Fibroblast of villous mesenchyme (primary cell): ENCODE results near the gene SLC5A5. TPM values are rescaled to one million over a fixed set of nuclear protein-coding genes. Genes with fewer than 3 reads are reported as not detected.
A peak's percentile ranks its signal among the peaks of the same experiment; 100 is the strongest.

ENCODE experiments used
- DNase-seq: peaks from one replicate; pipeline ENCODE4 v3.0.0-alpha.2; 2010; ENCODE audit warnings: low read depth
- H3K4me3 ChIP-seq: 2 replicates; pipeline ENCODE4 v1.5.1; 2011; ENCODE audit warnings: low read depth, mild to moderate bottlenecking, low read length
- total RNA-seq: library from RNA; depleted of rRNA; stranded (reverse); fragments of >200 nt; gene quantifications from 2 replicates; pipeline ENCODE4 v1.2.3, GENCODE V29; 2012
- TF ChIP-seq, protein P1 (sequence below): IDR thresholded peaks from 2 replicates; pipeline ENCODE4 v1.5.1; 2012; ENCODE audit warnings: low read depth, mild to moderate bottlenecking, low read length; ENCODE audit not compliant: insufficient read depth

SLC5A5 gene
- total RNA-seq, 1 donor = not detected

DNA sequence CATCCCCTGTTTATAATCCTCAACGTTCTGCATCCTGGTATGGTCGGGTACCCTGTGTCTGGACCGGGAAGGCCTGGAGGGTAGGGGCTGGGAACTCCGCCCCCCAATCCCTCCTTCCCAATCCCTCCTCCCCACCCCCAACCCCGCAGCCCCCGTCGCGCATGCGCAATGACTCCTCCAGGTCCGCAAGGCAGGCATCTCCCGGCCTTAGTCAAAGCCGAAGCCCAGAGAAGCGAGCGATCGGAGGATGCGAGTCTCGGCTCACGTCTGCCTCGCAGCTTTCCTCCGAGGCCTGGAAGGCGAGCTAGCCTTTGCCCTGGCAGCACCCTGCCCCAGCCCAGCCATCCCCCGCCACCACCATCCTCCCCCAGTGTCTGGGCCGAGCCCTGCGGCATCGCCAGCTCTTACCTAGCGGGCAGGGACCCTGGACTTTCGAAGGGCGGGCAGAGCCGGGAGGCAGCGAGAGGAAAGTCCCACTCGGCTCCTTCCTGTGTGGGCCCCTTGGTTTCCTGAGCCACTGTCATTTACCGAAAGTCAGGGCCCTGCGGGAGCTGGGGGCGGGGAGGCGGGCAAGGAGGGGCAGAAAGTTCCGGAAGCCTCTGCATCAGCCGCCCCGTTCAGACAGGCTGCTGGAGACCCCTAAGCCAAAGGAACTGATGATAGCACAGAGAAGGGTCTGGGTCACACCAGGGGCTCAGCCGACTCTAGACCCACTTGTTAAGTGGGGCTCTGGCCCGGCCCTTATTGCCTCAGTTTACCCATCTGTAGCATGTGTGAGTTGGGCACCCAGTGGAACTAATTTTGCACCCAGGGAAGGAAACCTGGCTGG lies 24.0 kb upstream of the SLC5A5 start, which contains the start of gene JAK3:
TSS of gene JAK3 (minus strand) at position 445 of the 829 bp plus-strand sequence. CDS start 3,565 bp downstream, outside the sequence.
- peak; percentile 72 for DNase-seq
- peak within 1 kb of the TSS; percentile 54 for H3K4me3 ChIP-seq
- TF ChIP-seq, protein P1, sequence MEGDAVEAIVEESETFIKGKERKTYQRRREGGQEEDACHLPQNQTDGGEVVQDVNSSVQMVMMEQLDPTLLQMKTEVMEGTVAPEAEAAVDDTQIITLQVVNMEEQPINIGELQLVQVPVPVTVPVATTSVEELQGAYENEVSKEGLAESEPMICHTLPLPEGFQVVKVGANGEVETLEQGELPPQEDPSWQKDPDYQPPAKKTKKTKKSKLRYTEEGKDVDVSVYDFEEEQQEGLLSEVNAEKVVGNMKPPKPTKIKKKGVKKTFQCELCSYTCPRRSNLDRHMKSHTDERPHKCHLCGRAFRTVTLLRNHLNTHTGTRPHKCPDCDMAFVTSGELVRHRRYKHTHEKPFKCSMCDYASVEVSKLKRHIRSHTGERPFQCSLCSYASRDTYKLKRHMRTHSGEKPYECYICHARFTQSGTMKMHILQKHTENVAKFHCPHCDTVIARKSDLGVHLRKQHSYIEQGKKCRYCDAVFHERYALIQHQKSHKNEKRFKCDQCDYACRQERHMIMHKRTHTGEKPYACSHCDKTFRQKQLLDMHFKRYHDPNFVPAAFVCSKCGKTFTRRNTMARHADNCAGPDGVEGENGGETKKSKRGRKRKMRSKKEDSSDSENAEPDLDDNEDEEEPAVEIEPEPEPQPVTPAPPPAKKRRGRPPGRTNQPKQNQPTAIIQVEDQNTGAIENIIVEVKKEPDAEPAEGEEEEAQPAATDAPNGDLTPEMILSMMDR = no peak

DNA sequence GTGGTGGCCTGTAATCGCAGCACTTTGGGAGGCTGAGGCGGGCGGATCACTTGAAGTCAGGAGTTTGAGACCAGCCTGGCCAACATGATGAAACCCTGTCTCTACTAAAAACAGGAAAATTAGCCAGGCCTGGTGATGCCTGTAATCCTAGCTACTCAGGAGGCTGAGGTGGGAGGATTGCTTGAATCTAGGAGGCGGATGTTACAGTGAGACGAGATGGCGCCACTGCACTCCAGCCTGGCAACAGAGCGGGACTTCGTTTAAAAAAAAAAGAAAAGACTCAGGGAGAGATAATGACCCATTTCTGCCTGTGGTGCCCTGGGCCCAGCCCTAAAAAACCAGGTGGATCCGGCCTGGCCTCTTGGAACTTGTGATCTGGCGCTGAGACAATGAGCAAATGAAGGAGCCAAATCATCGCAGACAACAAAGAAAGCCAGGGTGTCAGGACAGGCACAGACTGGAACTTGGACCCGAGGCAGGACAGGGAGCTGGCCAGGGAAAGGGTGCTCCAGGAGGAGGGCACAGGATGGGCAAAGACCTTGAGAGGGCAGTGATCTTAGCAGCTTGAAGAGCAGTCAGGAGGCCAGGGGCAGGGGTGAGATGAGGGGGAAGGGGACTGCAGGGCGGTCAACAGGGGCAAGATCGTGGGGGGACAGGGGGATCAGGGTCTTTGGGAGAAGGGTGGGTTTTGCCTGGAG lies 23.0 kb upstream of the SLC5A5 start:
- TF ChIP-seq, protein P1 = no peak
- DNase-seq = no peak
- no peak overlapping the region for H3K4me3 ChIP-seq

DNA sequence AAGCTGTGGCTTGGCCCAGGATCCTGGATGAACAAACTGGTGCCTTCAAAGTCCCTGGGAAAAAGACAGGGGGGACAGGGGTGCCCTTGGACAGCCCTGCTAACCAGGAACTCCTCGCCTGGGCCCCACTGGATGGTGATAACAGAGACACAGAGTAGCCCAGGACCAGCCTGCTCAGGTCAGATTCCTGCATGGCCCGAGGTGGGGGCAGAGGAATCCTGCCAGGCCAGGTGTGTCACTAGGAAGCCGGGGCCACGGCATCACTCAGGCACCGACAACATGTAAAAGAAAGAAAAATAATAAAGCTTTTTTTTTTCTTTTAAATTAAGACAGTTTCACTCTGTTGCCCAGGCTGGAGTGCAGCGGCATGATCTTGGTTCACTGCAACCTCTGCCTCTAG lies 17.7 kb upstream of the SLC5A5 start:
- TF ChIP-seq, protein P1 = no peak
- H3K4me3 ChIP-seq = no peak overlapping the region
- no peak for DNase-seq

DNA sequence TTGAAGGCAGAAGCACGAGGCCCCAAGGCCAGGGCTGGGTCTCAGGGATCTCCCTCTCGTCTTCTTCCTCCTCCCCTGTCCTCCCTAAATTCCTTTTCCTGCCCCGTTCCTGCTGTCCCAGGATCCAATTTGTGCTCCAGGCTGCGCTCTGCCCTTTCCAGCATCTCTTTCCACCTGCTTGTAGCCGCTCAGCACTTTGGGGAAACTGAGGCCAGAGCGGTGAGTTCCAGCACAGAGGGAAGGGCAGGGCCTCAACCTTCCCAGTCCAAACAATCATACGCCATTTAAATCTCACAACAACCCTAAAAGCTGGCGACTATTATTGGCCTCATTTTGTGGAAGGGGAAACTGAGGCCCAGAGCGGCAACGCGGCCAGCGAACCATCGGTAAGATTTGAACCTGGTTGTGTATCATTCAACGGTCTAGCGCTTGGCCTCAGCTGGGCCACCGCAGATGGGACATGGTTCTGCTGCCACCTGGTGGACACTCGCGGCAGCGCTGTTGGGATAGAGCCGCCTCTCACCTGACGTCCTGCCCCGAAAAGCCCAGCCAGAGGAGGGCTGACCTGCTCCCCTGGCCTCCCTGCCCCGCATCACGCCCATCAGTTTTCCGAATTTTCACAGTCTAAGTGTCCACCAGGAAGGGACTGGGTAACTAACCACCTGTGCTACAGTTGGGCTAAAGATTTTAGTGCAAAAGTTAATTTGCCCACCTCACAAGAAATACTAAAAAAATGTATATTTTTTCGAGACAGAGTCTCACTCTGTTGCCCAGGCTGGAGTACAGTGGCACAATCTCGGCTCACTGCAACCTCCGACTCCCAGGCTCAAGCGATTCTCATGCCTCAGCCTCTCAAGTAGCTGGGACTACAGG lies 16.2 kb upstream of the SLC5A5 start:
- H3K4me3 ChIP-seq = no peak overlapping the region
- peak; percentile 65 for DNase-seq
- TF ChIP-seq, protein P1 = peak; percentile 97

DNA sequence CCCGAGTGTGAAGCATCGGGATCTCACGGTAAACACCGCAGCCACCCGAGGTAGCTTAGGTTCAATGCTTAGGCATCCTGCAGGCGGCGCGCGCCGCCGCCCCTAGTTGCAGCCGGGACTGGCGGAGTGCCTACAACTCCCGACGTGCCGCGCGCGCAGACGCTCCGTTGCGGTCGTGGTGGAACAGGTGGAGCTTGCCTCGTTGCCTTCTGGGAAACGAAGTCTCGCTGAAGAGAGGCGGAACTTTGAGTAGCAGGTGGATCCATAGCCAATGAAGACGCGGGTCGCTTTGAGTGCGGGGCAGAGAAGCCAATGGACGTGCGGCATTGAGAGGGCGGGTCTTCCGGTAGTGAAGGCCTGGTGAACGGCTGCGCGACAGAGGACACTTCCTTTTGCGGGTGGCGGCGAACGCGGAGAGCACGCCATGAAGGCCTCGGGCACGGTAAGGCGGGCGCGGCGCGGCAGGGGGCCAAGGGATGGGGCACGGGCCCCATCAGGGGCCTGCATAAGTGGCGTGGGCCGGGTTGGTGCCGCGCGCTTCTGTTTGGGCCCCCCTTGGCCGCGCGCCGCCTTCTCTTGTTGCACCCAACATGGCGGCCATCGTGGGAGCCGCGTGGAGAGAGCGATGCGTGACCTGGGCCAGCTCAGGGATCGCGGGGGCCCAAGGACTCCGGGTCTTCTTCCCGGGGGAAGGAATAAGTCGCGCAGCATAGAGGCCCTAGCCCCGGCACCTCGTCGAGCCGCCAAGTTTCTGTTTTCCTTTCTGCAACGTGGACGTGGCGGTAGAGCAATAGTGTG lies 12.0 kb upstream of the SLC5A5 start, which contains the start of gene RPL18A:
TSS of gene RPL18A (plus strand) at position 378 of the 798 bp plus-strand sequence. CDS start at position 425, 47 bp downstream.
- TF ChIP-seq, protein P1 = peak; percentile 71
- DNase-seq = peak; percentile 100
- peak within 1 kb of the TSS; percentile 94 for H3K4me3 ChIP-seq
